Stimulated activated CD8-positive, alpha-beta memory T cell treated with anti-CD3 and anti-CD28 coated beads, Interleukin-15, amount 100 ng/mL, for 24 hours (primary cell): ENCODE results near the gene XPNPEP2.

Experiments used
- DNase-seq: peaks from one replicate; pipeline ENCODE4 v3.0.0-alpha.2; 2020; ENCODE audit warnings: low read depth

The XPNPEP2 gene

GRCh38 chrX:129780441-129781105, 41.8 kb downstream of the XPNPEP2 start:
- no peak for DNase-seq

- DNase-seq: no peak
These were observed 42.4 kb downstream of the XPNPEP2 start for GRCh38 chrX:129781134-129781672.

GRCh38 chrX:129781680-129782495, 43.1 kb downstream of the XPNPEP2 start:
- DNase-seq: no peak

- DNase-seq: no peak
These were observed 43.9 kb downstream of the XPNPEP2 start for GRCh38 chrX:129782706-129783105.

GRCh38 chrX:129783291-129783713, 44.5 kb downstream of the XPNPEP2 start:
- no peak for DNase-seq

- DNase-seq: no peak
These were observed 45.6 kb downstream of the XPNPEP2 start for GRCh38 chrX:129784371-129784770.

GRCh38 chrX:129785160-129785947, 46.6 kb downstream of the XPNPEP2 start:
- DNase-seq: no peak

- no peak for DNase-seq
These were observed 47.5 kb downstream of the XPNPEP2 start for GRCh38 chrX:129786210-129786651.

GRCh38 chrX:129787336-129788055, 48.7 kb downstream of the XPNPEP2 start:
- DNase-seq: no peak

GRCh38 chrX:129788527-129788926, 49.7 kb downstream of the XPNPEP2 start:
- DNase-seq: no peak

GRCh38 chrX:129790146-129790545, 51.4 kb downstream of the XPNPEP2 start:
- DNase-seq: no peak

GRCh38 chrX:129790808-129791207, 52.0 kb downstream of the XPNPEP2 start:
- DNase-seq: no peak

- DNase-seq: no peak
These were observed 52.6 kb downstream of the XPNPEP2 start for GRCh38 chrX:129791336-129791735.

- no peak for DNase-seq
These were observed 53.3 kb downstream of the XPNPEP2 start for GRCh38 chrX:129791961-129792570.

- DNase-seq: no peak
These were observed 54.0 kb downstream of the XPNPEP2 start for GRCh38 chrX:129792586-129793291.

- no peak for DNase-seq
These were observed 54.9 kb downstream of the XPNPEP2 start for GRCh38 chrX:129793604-129794191.

- no peak for DNase-seq
These were observed 56.8 kb downstream of the XPNPEP2 start for GRCh38 chrX:129795584-129795983.

GRCh38 chrX:129797251-129797906, 58.6 kb downstream of the XPNPEP2 start:
- DNase-seq: no peak

- no peak for DNase-seq
These were observed 59.7 kb downstream of the XPNPEP2 start for GRCh38 chrX:129798456-129798855.

GRCh38 chrX:129798888-129799287, 60.1 kb downstream of the XPNPEP2 start:
- no peak for DNase-seq
